ENCODE results near the gene GEMIN5. TPM values are rescaled to one million over a fixed set of nuclear protein-coding genes. Genes with fewer than 3 reads are reported as not detected.
"Not testable (repeated sequence)": the region's sequence is repeated elsewhere in the genome, so short reads cannot be mapped to it uniquely, and the experiment has no call there.

The GEMIN5 gene
- total RNA-seq, 6 experiments from 2014 or later: 5.7 to 11.3 (median 7.5) TPM

DNA sequence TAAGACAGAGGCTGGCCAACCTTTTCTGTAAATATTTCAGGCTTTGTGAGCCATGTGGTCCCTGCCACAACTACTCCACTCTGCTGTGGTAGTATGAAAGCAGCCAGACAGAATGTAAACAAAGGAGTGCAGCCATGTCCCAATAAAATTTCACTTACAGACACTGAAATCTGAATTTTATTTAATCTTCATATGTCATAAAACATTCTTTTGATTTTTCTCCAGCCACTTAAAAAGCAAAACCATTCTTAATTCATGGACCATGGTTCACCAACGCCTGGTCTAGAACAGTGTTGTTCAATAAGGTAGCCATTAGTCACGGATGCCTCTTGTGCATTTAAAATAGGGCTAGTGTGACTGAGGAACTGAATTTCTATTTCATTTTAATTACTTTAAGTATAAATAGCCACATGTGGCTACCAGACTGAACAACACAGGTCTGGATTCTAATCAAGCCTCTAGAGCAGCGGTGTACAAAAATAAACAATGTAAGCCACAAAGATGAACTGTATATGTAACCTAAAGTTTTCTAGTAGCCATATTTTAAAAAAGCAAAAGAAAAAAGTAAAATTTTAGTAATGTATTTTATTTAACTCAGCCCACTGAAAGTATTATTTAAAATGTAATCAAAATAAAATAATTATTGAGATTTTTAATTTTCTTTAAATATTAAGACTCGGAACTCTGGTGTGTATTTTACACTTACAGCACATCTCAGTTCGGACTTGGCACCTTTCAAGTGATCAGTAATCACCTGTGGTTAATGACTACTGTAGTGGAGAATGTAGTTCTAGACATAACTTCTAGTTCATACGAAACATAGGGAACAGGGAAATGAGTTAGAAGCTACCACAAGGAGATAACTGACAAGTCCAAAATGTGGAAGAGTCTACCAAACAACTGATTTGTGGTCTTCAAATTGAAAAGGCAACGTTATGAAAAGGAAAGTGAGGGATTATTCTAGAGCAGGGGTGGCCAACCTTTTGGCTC lies 14.3 kb downstream of the GEMIN5 start:
- 89% methylated on average over 7 of the region's 7 CpGs for WGBS (ENCODE audit: insufficient coverage, low coverage, low lambda C conversion rate, missing lambda C conversion rate)

DNA sequence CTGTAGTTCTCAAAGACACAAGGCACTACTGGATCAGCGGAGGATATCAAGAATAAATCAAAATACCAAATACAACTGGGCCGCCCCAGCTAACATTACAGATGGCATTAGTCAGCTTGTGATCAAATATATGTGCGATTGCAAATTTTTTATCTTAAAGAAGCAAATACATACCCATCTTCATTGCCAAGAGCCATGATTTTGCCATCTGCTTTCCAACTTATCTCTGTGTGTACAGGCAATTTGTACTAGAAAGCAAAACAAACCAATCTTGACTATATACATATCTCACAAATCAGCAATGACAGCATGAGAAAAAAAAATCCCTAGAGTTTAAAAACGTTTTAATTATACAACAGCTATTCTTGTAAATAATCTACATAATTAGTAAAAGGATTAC lies 20.3 kb downstream of the GEMIN5 start:
- ATAC-seq: no peak
- no peak overlapping the region for H3K4me3 ChIP-seq
- H3K36me3 ChIP-seq: peaks cover 0 to 51% (median 23%) of the 10 kb centered on the region in 4 donors
- no peak overlapping the region for H3K27ac ChIP-seq
- intact Hi-C loops (cut with DNase I): no loop called here
- no peaks in the 10 kb centered on the region for H3K27me3 ChIP-seq
- H3K4me1 ChIP-seq: no peaks in the 10 kb centered on the region
- TF ChIP-seq POLR2A (IDR thresholded peaks at IDR 0.05): no peak
- TF ChIP-seq, protein P1, sequence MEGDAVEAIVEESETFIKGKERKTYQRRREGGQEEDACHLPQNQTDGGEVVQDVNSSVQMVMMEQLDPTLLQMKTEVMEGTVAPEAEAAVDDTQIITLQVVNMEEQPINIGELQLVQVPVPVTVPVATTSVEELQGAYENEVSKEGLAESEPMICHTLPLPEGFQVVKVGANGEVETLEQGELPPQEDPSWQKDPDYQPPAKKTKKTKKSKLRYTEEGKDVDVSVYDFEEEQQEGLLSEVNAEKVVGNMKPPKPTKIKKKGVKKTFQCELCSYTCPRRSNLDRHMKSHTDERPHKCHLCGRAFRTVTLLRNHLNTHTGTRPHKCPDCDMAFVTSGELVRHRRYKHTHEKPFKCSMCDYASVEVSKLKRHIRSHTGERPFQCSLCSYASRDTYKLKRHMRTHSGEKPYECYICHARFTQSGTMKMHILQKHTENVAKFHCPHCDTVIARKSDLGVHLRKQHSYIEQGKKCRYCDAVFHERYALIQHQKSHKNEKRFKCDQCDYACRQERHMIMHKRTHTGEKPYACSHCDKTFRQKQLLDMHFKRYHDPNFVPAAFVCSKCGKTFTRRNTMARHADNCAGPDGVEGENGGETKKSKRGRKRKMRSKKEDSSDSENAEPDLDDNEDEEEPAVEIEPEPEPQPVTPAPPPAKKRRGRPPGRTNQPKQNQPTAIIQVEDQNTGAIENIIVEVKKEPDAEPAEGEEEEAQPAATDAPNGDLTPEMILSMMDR (IDR thresholded peaks at IDR 0.05): no peak
- no peak for DNase-seq
- no peaks in the 10 kb centered on the region for H3K9me3 ChIP-seq
- 84% methylated on average over 4 of the region's 4 CpGs for WGBS (ENCODE audit: insufficient coverage, low coverage, low lambda C conversion rate, missing lambda C conversion rate)

More for the DNA sequence above, 14.3 kb downstream of the GEMIN5 start:
- Histone ChIP-seq H3K4me1 (no peaks in the 10 kb centered on the region), H3K36me3 (peaks cover 0 to 66% (median 31%) of the 10 kb centered on the region in 4 donors), H3K4me3 (no peak overlapping the region), H3K27me3 (no peaks in the 10 kb centered on the region), H3K27ac (no peak overlapping the region), H3K9me3 (no peaks in the 10 kb centered on the region)
- no peak for TF ChIP-seq POLR2A (IDR thresholded peaks at IDR 0.05)
- TF ChIP-seq, protein P1 (IDR thresholded peaks at IDR 0.05): no peak
- intact Hi-C loops (cut with DNase I): no loop called here
- DNase-seq (no peak), ATAC-seq (no peak)

DNA sequence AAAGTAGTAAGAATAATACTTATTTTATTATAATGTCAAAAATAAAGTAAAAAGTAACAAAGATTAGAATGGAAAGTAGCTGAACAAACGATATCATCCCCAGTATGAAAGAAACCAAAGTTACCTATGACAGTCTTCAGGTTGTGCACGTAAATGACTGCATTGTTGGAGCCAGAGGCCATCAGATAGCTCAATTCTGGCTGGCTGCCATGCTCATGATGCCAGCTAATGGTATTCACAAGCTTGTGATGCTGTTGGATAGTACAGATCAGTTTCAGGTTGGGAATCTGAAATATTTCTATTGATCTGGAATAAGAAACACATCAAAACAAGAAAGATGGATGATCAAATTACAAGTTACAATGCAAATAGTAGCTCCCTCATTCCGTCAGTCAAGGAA lies 21.1 kb downstream of the GEMIN5 start:
- H3K9me3 ChIP-seq: no peaks in the 10 kb centered on the region
- no peak overlapping the region for H3K4me3 ChIP-seq
- H3K4me1 ChIP-seq: no peaks in the 10 kb centered on the region
- peaks cover 0 to 57% (median 24%) of the 10 kb centered on the region in 4 donors for H3K36me3 ChIP-seq
- DNase-seq (peak in 1 of 3 donors; percentile 51), ATAC-seq (peak in 1 of 4 donors; percentile 49)
- 70% methylated on average over 3 of the region's 3 CpGs for WGBS (ENCODE audit: insufficient coverage, low coverage, low lambda C conversion rate, missing lambda C conversion rate)
- intact Hi-C loops (cut with DNase I): no loop called here
- no peak overlapping the region for H3K27ac ChIP-seq
- TF ChIP-seq, protein P1 (IDR thresholded peaks at IDR 0.05): no peak
- no peak for TF ChIP-seq POLR2A (IDR thresholded peaks at IDR 0.05)
- H3K27me3 ChIP-seq: no peaks in the 10 kb centered on the region

- intact Hi-C loops (cut with DNase I); H3K9me3 ChIP-seq; H3K4me3 ChIP-seq; H3K27me3 ChIP-seq; H3K4me1 ChIP-seq: not testable (repeated sequence)
- Histone ChIP-seq H3K27ac (peak overlapping the region in 1 of 3 donors; percentile 4), H3K36me3 (peaks cover 0 to 48% (median 15%) of the 10 kb centered on the region in 4 donors)
- peak; percentile 34 to 85 (median 69) for DNase-seq
- whole genome bisulfite sequencing (ENCODE audit: insufficient coverage, low coverage, low lambda C conversion rate, missing lambda C conversion rate): 51% methylated on average over 7 of the region's 7 CpGs
- ATAC-seq: peak; percentile 41 to 78 (median 66)
These were observed 32.4 kb downstream of the GEMIN5 start for GRCh38 chr5:154905601-154906000.

GRCh38 chr5:154901913-154902312 lies 36.1 kb downstream of the GEMIN5 start:
- intact Hi-C loops (cut with DNase I): no loop called here
- WGBS (ENCODE audit: insufficient coverage, low coverage, low lambda C conversion rate, missing lambda C conversion rate): 97% methylated on average over 5 of the region's 6 CpGs

More at GRCh38 chr5:154901913-154902312, 36.1 kb downstream of the GEMIN5 start:
- ATAC-seq: no peak
- no peak overlapping the region for H3K4me3 ChIP-seq
- H3K27ac ChIP-seq: no peak overlapping the region
- no peaks in the 10 kb centered on the region for H3K9me3 ChIP-seq
- H3K27me3 ChIP-seq: no peaks in the 10 kb centered on the region
- peaks cover 0 to 57% (median 18%) of the 10 kb centered on the region in 4 donors for H3K36me3 ChIP-seq
- TF ChIP-seq, protein P1 (IDR thresholded peaks at IDR 0.05): no peak
- no peaks in the 10 kb centered on the region for H3K4me1 ChIP-seq
- DNase-seq: no peak

Data from right lobe of liver (tissue), 6 donors.